Left ventricle myocardium inferior (tissue), 1 donor: ENCODE results near the gene GLT1D1. TPM values are rescaled to one million over a fixed set of nuclear protein-coding genes. Genes with fewer than 3 reads are reported as not detected.
A peak's percentile ranks its signal among the peaks of the same experiment; 100 is the strongest.
"Not testable (repeated sequence)": the region's sequence is repeated elsewhere in the genome, so short reads cannot be mapped to it uniquely, and the experiment has no call there.

Experiments used
- DNase-seq: peaks from one replicate; pipeline ENCODE4 v3.0.0-alpha.2; 2020
- H3K27ac ChIP-seq: fragments of 200-600 bp; replicated peaks from 2 replicates; pipeline ENCODE4 v1.8.0; 2021
- H3K27me3 ChIP-seq: fragments of 200-600 bp; 2 replicates; pipeline ENCODE4 v1.8.0; 2021; ENCODE audit warnings: low read depth
- H3K36me3 ChIP-seq: fragments of 200-600 bp; 2 replicates; pipeline ENCODE4 v1.8.0; 2021
- H3K4me1 ChIP-seq: fragments of 200-600 bp; 2 replicates; pipeline ENCODE4 v1.8.0; 2021
- H3K4me3 ChIP-seq: fragments of 200-600 bp; 2 replicates; pipeline ENCODE4 v1.8.0; 2021; ENCODE audit warnings: mild to moderate bottlenecking, moderate library complexity
- H3K9me3 ChIP-seq: fragments of 200-600 bp; replicated peaks from 2 replicates; pipeline ENCODE4 v1.8.0; 2021
- CTCF ChIP-seq: fragments of 200-600 bp; IDR thresholded peaks from 2 replicates; pipeline ENCODE4 v1.8.0; 2021; ENCODE audit warnings: antibody characterized with exemption, mild to moderate bottlenecking, borderline replicate concordance
- intact Hi-C: fragments of 100-400 bp; cut with micrococcal nuclease; formaldehyde crosslinking; loops from one replicate; pipeline ENCODE4 v1.11.0; 2022
- total RNA-seq: library from RNA; stranded (reverse); fragmentation: NEBNext Ultra II Directional; extraction: Animal tissue kit (Norgen Biotek cat#: 25700); gene quantifications from one replicate; pipeline ENCODE4 v1.2.1, GENCODE V29; 2021
- donor health status: DM: no; HTN: yes; CAD: no; lungs with severe emphysema.

GLT1D1 gene
- total RNA-seq, 1 donor from 2014 or later, result 11.8 TPM

GRCh38 chr12:128848371-128848770, 4.9 kb upstream of the GLT1D1 start:
- no peak for TF ChIP-seq CTCF
- no peak for DNase-seq
- intact Hi-C loops, result no loop called here
- peaks cover 37% of the 10 kb centered on the region for H3K27me3 ChIP-seq
- H3K4me1 ChIP-seq, result no peaks in the 10 kb centered on the region
- H3K27ac ChIP-seq, result no peak overlapping the region
- H3K9me3 ChIP-seq, result no peaks in the 10 kb centered on the region
- no peak overlapping the region for H3K4me3 ChIP-seq
- no peaks in the 10 kb centered on the region for H3K36me3 ChIP-seq

- H3K4me1 ChIP-seq, H3K4me3 ChIP-seq, H3K9me3 ChIP-seq, DNase-seq, H3K36me3 ChIP-seq, H3K27ac ChIP-seq, intact Hi-C loops: not testable (repeated sequence)
- H3K27me3 ChIP-seq, result peaks cover 51% of the 10 kb centered on the region
Measured at GRCh38 chr12:128849806-128850205, 3.5 kb upstream of the GLT1D1 start.

- Histone ChIP-seq H3K4me3 (no peak overlapping the region), H3K36me3 (no peaks in the 10 kb centered on the region), H3K4me1 (peaks cover 4% of the 10 kb centered on the region), H3K9me3 (no peaks in the 10 kb centered on the region), H3K27me3 (peaks cover 55% of the 10 kb centered on the region), H3K27ac (no peak overlapping the region)
- DNase-seq, result no peak
- no peak for TF ChIP-seq CTCF
- intact Hi-C loops, result no loop called here
Measured at GRCh38 chr12:128850400-128850799, 2.9 kb upstream of the GLT1D1 start.

GRCh38 chr12:128851429-128851828, 1.8 kb upstream of the GLT1D1 start:
- H3K27me3 ChIP-seq, result peaks cover 65% of the 10 kb centered on the region
- intact Hi-C loops, DNase-seq, H3K4me1 ChIP-seq, H3K9me3 ChIP-seq, H3K36me3 ChIP-seq, H3K27ac ChIP-seq, H3K4me3 ChIP-seq: not testable (repeated sequence)

- no peak for TF ChIP-seq CTCF
- no peak for DNase-seq
- Histone ChIP-seq H3K27me3 (peaks cover 68% of the 10 kb centered on the region), H3K4me3 (no peak overlapping the region), H3K27ac (no peak overlapping the region), H3K36me3 (no peaks in the 10 kb centered on the region), H3K9me3 (no peaks in the 10 kb centered on the region), H3K4me1 (peaks cover 4% of the 10 kb centered on the region)
- intact Hi-C loops, result no loop called here
Measured at GRCh38 chr12:128852026-128852698, 1.1 kb upstream of the GLT1D1 start.

- Histone ChIP-seq H3K9me3 (no peaks in the 10 kb centered on the region), H3K27ac (no peak overlapping the region), H3K36me3 (no peaks in the 10 kb centered on the region), H3K4me3 (peak overlapping the region; percentile 49), H3K27me3 (peaks cover 80% of the 10 kb centered on the region), H3K4me1 (peaks cover 4% of the 10 kb centered on the region)
- intact Hi-C loops, result no loop called here
- no peak for DNase-seq
- no peak for TF ChIP-seq CTCF
Measured at GRCh38 chr12:128853600-128854197, 421 bp downstream of the GLT1D1 start.
